HK-2 (cell line): ENCODE results near the gene CKAP2L.

Experiments
- DNase-seq: peaks from one replicate; pipeline ENCODE4 v3.0.0-alpha.2; 2018; ENCODE audit not compliant: unreplicated experiment

The CKAP2L gene

GRCh38 chr2:112760149-112760548 lies 4.3 kb downstream of the CKAP2L start:
- DNase-seq = no peak

GRCh38 chr2:112758711-112759110 lies 5.7 kb downstream of the CKAP2L start:
- no peak for DNase-seq

- DNase-seq = no peak
Observed at GRCh38 chr2:112757265-112757664, 7.1 kb downstream of the CKAP2L start.

- no peak for DNase-seq
Observed at GRCh38 chr2:112756207-112756606, 8.2 kb downstream of the CKAP2L start.

GRCh38 chr2:112755444-112755843 lies 9.0 kb downstream of the CKAP2L start:
- DNase-seq = no peak

- no peak for DNase-seq
Observed at GRCh38 chr2:112754564-112754963, 9.8 kb downstream of the CKAP2L start.

GRCh38 chr2:112752667-112753066 lies 11.7 kb downstream of the CKAP2L start:
- DNase-seq = no peak

GRCh38 chr2:112751451-112752197 lies 12.8 kb downstream of the CKAP2L start:
- DNase-seq = no peak

- no peak for DNase-seq
Observed at GRCh38 chr2:112750560-112750843, 13.9 kb downstream of the CKAP2L start.

- peak; percentile 61 for DNase-seq
Observed at GRCh38 chr2:112749755-112750559, 14.5 kb downstream of the CKAP2L start.

GRCh38 chr2:112740527-112740926 lies 23.9 kb downstream of the CKAP2L start:
- no peak for DNase-seq

- DNase-seq = no peak
Observed at GRCh38 chr2:112737542-112738232, 26.7 kb downstream of the CKAP2L start.

- DNase-seq = no peak
Observed at GRCh38 chr2:112733871-112734270, 30.5 kb downstream of the CKAP2L start.

- no peak for DNase-seq
Observed at GRCh38 chr2:112733456-112733855, 31.0 kb downstream of the CKAP2L start.

GRCh38 chr2:112731479-112731878 lies 32.9 kb downstream of the CKAP2L start:
- no peak for DNase-seq

- DNase-seq = no peak
Observed at GRCh38 chr2:112730791-112731190, 33.6 kb downstream of the CKAP2L start.

GRCh38 chr2:112730216-112730615 lies 34.2 kb downstream of the CKAP2L start:
- no peak for DNase-seq

GRCh38 chr2:112728378-112729175 lies 35.8 kb downstream of the CKAP2L start:
- no peak for DNase-seq

- DNase-seq = no peak
Observed at GRCh38 chr2:112728029-112728362, 36.4 kb downstream of the CKAP2L start.

- DNase-seq = no peak
Observed at GRCh38 chr2:112727276-112728028, 37.0 kb downstream of the CKAP2L start.

GRCh38 chr2:112726487-112727190 lies 37.8 kb downstream of the CKAP2L start:
- peak; percentile 92 for DNase-seq
